PFSK-1 (cell line): ENCODE results near the gene APRT.

Experiments
- FOXP2 ChIP-seq: optimal IDR thresholded peaks from 2 replicates; pipeline ENCODE3; 2011; ENCODE audit warnings: borderline replicate concordance, control low read depth, inconsistent platforms; ENCODE audit not compliant: insufficient read depth; ENCODE audit errors: extremely low read length, extremely low read depth
- POLR2AphosphoS5 ChIP-seq: IDR thresholded peaks from 2 replicates; pipeline ENCODE4 v1.6.1; 2012; ENCODE audit warnings: low read depth, mild to moderate bottlenecking, control low read depth, low read length, moderate library complexity
- SIN3A ChIP-seq: IDR thresholded peaks from 2 replicates; pipeline ENCODE4 v1.6.1; 2012; ENCODE audit warnings: mild to moderate bottlenecking, low read length, moderate library complexity, borderline replicate concordance; ENCODE audit not compliant: insufficient read depth
- TAF1 ChIP-seq: IDR thresholded peaks from 2 replicates; pipeline ENCODE4 v1.6.1; 2012; ENCODE audit warnings: low read length, control low read depth, borderline replicate concordance; ENCODE audit not compliant: insufficient read depth
- TF ChIP-seq, protein P1 (sequence below), 2 experiments: IDR thresholded peaks; 2 replicates each; pipeline versions ENCODE4 v1.6.1 to v1.8.0; 2011 to 2012; ENCODE audit warnings: low read depth in 2 of 2, low read length in 2 of 2, control low read depth in 1 of 2, inconsistent platforms in 1 of 2, mild to moderate bottlenecking in 1 of 2, moderate library complexity in 1 of 2; ENCODE audit not compliant: insufficient read depth in 1 of 2

Gene APRT

GRCh38 chr16:88839745-88840599 lies 28.2 kb upstream of the APRT start:
- no peak for TF ChIP-seq SIN3A
- TF ChIP-seq TAF1: no peak
- TF ChIP-seq, protein P1, sequence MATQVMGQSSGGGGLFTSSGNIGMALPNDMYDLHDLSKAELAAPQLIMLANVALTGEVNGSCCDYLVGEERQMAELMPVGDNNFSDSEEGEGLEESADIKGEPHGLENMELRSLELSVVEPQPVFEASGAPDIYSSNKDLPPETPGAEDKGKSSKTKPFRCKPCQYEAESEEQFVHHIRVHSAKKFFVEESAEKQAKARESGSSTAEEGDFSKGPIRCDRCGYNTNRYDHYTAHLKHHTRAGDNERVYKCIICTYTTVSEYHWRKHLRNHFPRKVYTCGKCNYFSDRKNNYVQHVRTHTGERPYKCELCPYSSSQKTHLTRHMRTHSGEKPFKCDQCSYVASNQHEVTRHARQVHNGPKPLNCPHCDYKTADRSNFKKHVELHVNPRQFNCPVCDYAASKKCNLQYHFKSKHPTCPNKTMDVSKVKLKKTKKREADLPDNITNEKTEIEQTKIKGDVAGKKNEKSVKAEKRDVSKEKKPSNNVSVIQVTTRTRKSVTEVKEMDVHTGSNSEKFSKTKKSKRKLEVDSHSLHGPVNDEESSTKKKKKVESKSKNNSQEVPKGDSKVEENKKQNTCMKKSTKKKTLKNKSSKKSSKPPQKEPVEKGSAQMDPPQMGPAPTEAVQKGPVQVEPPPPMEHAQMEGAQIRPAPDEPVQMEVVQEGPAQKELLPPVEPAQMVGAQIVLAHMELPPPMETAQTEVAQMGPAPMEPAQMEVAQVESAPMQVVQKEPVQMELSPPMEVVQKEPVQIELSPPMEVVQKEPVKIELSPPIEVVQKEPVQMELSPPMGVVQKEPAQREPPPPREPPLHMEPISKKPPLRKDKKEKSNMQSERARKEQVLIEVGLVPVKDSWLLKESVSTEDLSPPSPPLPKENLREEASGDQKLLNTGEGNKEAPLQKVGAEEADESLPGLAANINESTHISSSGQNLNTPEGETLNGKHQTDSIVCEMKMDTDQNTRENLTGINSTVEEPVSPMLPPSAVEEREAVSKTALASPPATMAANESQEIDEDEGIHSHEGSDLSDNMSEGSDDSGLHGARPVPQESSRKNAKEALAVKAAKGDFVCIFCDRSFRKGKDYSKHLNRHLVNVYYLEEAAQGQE (IDR thresholded peaks at IDR 0.05; ENCODE audit: insufficient read depth in 1 of 2, low read depth in 2 of 2, low read length in 2 of 2): no peak
- TF ChIP-seq POLR2AphosphoS5: no peak
- TF ChIP-seq FOXP2: no peak

DNA sequence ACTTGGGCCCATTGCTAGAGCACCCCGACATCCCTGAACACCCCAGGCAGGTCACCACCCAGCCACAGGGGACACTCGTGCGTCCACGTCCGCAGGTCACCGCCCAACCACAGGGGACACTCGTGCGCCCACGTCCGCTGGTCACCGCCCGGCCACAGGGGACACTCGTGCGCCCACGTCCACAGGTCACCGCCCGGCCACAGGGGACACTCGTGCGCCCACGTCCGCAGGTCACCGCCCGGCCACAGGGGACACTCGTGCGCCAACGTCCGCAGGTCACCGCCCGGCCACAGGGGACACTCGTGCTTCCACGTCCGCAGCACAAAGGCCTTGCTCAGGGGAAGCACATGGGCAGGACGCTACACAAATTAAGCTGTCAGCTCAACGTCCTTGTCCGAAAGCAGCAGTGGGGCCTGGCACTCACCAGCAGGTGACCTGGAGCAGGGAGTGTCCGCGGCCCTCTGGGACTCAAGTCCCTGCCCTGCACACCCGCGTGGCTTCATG lies 27.4 kb upstream of the APRT start:
- no peak for TF ChIP-seq SIN3A
- TF ChIP-seq TAF1: no peak
- TF ChIP-seq, protein P1 (IDR thresholded peaks at IDR 0.05; ENCODE audit: insufficient read depth in 1 of 2, low read depth in 2 of 2, low read length in 2 of 2): no peak
- TF ChIP-seq FOXP2: no peak

- TF ChIP-seq FOXP2 (no peak), SIN3A (no peak), TAF1 (no peak), POLR2AphosphoS5 (no peak)
- TF ChIP-seq, protein P1 (IDR thresholded peaks at IDR 0.05; ENCODE audit: insufficient read depth in 1 of 2, low read depth in 2 of 2, low read length in 2 of 2): no peak
These were observed 26.8 kb upstream of the APRT start for GRCh38 chr16:88838566-88838965.

- TF ChIP-seq POLR2AphosphoS5 (no peak), SIN3A (no peak), TAF1 (no peak), FOXP2 (no peak)
- TF ChIP-seq, protein P1 (IDR thresholded peaks at IDR 0.05; ENCODE audit: insufficient read depth in 1 of 2, low read depth in 2 of 2, low read length in 2 of 2): no peak
These were observed 26.1 kb upstream of the APRT start for GRCh38 chr16:88837806-88838205.
